ENCODE measurements around the gene UXS1.

Gene UXS1

GRCh38 chr2:106189764-106190468 is 4.2 kb downstream of the UXS1 start:
- no peak for DNase-seq (ENCODE audit: low read depth in 2 of 2, low spot score in 1 of 2)

- no peak for DNase-seq (ENCODE audit: low read depth in 2 of 2, low spot score in 1 of 2)
Observed at GRCh38 chr2:106189325-106189724, 4.8 kb downstream of the UXS1 start.

- DNase-seq (ENCODE audit: low read depth in 2 of 2, low spot score in 1 of 2) = no peak
Observed at GRCh38 chr2:106187273-106187891, 6.7 kb downstream of the UXS1 start.

- no peak for DNase-seq (ENCODE audit: low read depth in 2 of 2, low spot score in 1 of 2)
Observed at GRCh38 chr2:106185475-106186184, 8.5 kb downstream of the UXS1 start.

GRCh38 chr2:106184857-106185256 is 9.2 kb downstream of the UXS1 start:
- no peak for DNase-seq (ENCODE audit: low read depth in 2 of 2, low spot score in 1 of 2)

- no peak for DNase-seq (ENCODE audit: low read depth in 2 of 2, low spot score in 1 of 2)
Observed at GRCh38 chr2:106184394-106184793, 9.7 kb downstream of the UXS1 start.

GRCh38 chr2:106183101-106183696 is 10.9 kb downstream of the UXS1 start:
- no peak for DNase-seq (ENCODE audit: low read depth in 2 of 2, low spot score in 1 of 2)

GRCh38 chr2:106181064-106181463 is 13.0 kb downstream of the UXS1 start:
- DNase-seq (ENCODE audit: low read depth in 2 of 2, low spot score in 1 of 2) = no peak

- no peak for DNase-seq (ENCODE audit: low read depth in 2 of 2, low spot score in 1 of 2)
Observed at GRCh38 chr2:106180602-106181001, 13.5 kb downstream of the UXS1 start.

- DNase-seq (ENCODE audit: low read depth in 2 of 2, low spot score in 1 of 2) = no peak
Observed at GRCh38 chr2:106178716-106179115, 15.4 kb downstream of the UXS1 start.

- no peak for DNase-seq (ENCODE audit: low read depth in 2 of 2, low spot score in 1 of 2)
Observed at GRCh38 chr2:106177581-106177980, 16.5 kb downstream of the UXS1 start.

GRCh38 chr2:106176446-106177099 is 17.5 kb downstream of the UXS1 start:
- DNase-seq (ENCODE audit: low read depth in 2 of 2, low spot score in 1 of 2) = no peak

- no peak for DNase-seq (ENCODE audit: low read depth in 2 of 2, low spot score in 1 of 2)
Observed at GRCh38 chr2:106175086-106175850, 18.8 kb downstream of the UXS1 start.

- no peak for DNase-seq (ENCODE audit: low read depth in 2 of 2, low spot score in 1 of 2)
Observed at GRCh38 chr2:106174056-106174455, 20.0 kb downstream of the UXS1 start.

GRCh38 chr2:106172649-106173048 is 21.5 kb downstream of the UXS1 start:
- DNase-seq (ENCODE audit: low read depth in 2 of 2, low spot score in 1 of 2) = no peak

- no peak for DNase-seq (ENCODE audit: low read depth in 2 of 2, low spot score in 1 of 2)
Observed at GRCh38 chr2:106168657-106169056, 25.4 kb downstream of the UXS1 start.

- DNase-seq (ENCODE audit: low read depth in 2 of 2, low spot score in 1 of 2) = no peak
Observed at GRCh38 chr2:106167067-106167466, 27.0 kb downstream of the UXS1 start.

GRCh38 chr2:106165561-106165960 is 28.5 kb downstream of the UXS1 start:
- no peak for DNase-seq (ENCODE audit: low read depth in 2 of 2, low spot score in 1 of 2)

GRCh38 chr2:106165029-106165428 is 29.1 kb downstream of the UXS1 start:
- DNase-seq (ENCODE audit: low read depth in 2 of 2, low spot score in 1 of 2) = no peak

- no peak for DNase-seq (ENCODE audit: low read depth in 2 of 2, low spot score in 1 of 2)
Observed at GRCh38 chr2:106163948-106164545, 30.1 kb downstream of the UXS1 start.
